Chondrocyte (in vitro differentiated cells): ENCODE measurements around the gene PRR18. TPM values are rescaled to one million over a fixed set of nuclear protein-coding genes. Genes with fewer than 3 reads are reported as not detected.

ENCODE experiments used
- DNase-seq: peaks from one replicate; pipeline ENCODE4 v3.0.0; 2021; ENCODE audit warnings: mixed read lengths, low spot score
- H3K27ac Mint-ChIP-seq: one replicate; pipeline ENCODE4 v1.8.0; 2021; ENCODE audit warnings: mild to moderate bottlenecking, moderate library complexity, mixed read lengths; ENCODE audit not compliant: unreplicated experiment
- H3K27me3 Mint-ChIP-seq: 2 replicates; pipeline ENCODE4 v1.8.0; 2021; ENCODE audit warnings: low read depth, mixed read lengths
- H3K36me3 Mint-ChIP-seq: 2 replicates; pipeline ENCODE4 v1.8.0; 2021; ENCODE audit warnings: low read depth, mixed read lengths
- H3K4me1 Mint-ChIP-seq: 2 replicates; pipeline ENCODE4 v1.8.0; 2021; ENCODE audit warnings: low read depth, mild to moderate bottlenecking, mixed read lengths
- H3K4me3 Mint-ChIP-seq: one replicate; pipeline ENCODE4 v1.8.0; 2021; ENCODE audit warnings: mild to moderate bottlenecking, moderate library complexity, mixed read lengths; ENCODE audit not compliant: unreplicated experiment
- H3K9me3 Mint-ChIP-seq: 2 replicates; pipeline ENCODE4 v1.8.0; 2021; ENCODE audit warnings: low read depth, mixed read lengths
- CTCF ChIP-seq: fragments of 200-600 bp; sonication (generic); IDR thresholded peaks from 2 replicates; pipeline ENCODE4 v1.5.0; 2021; ENCODE audit warnings: antibody characterized with exemption, mild to moderate bottlenecking, moderate library complexity
- total RNA-seq: library from RNA; stranded (reverse); gene quantifications from 3 replicates; pipeline ENCODE4 v1.2.1, GENCODE V29; 2021

Gene PRR18
- total RNA-seq, 1 donor from 2014 or later, result 0.70 TPM

GRCh38 chr6:166313255-166314070 lies 5.3 kb upstream of the PRR18 start:
- no peak for DNase-seq
- Mint-ChIP-seq H3K4me1 (peaks cover 9% of the 10 kb centered on the region), H3K9me3 (no peaks in the 10 kb centered on the region), H3K36me3 (no peaks in the 10 kb centered on the region), H3K27me3 (peaks cover 15% of the 10 kb centered on the region), H3K27ac (no peak overlapping the region), H3K4me3 (no peak overlapping the region)
- peak; percentile 85 for TF ChIP-seq CTCF

- TF ChIP-seq CTCF, result no peak
- Mint-ChIP-seq H3K4me1 (peaks cover 8% of the 10 kb centered on the region), H3K27ac (no peak overlapping the region), H3K27me3 (peaks cover 15% of the 10 kb centered on the region), H3K9me3 (no peaks in the 10 kb centered on the region), H3K36me3 (no peaks in the 10 kb centered on the region), H3K4me3 (no peak overlapping the region)
- no peak for DNase-seq
Observed at GRCh38 chr6:166312832-166313231, 4.6 kb upstream of the PRR18 start.

- Mint-ChIP-seq H3K27ac (no peak overlapping the region), H3K36me3 (no peaks in the 10 kb centered on the region), H3K27me3 (peaks cover 23% of the 10 kb centered on the region), H3K9me3 (no peaks in the 10 kb centered on the region), H3K4me1 (peaks cover 8% of the 10 kb centered on the region), H3K4me3 (no peak overlapping the region)
- no peak for DNase-seq
- TF ChIP-seq CTCF, result no peak
Observed at GRCh38 chr6:166310634-166311033, 2.4 kb upstream of the PRR18 start.

GRCh38 chr6:166309977-166310376 lies 1.8 kb upstream of the PRR18 start:
- H3K27ac Mint-ChIP-seq, result no peak overlapping the region
- no peaks in the 10 kb centered on the region for H3K9me3 Mint-ChIP-seq
- H3K4me3 Mint-ChIP-seq, result no peak overlapping the region
- H3K36me3 Mint-ChIP-seq, result no peaks in the 10 kb centered on the region
- TF ChIP-seq CTCF, result no peak
- H3K27me3 Mint-ChIP-seq, result peaks cover 26% of the 10 kb centered on the region
- no peak for DNase-seq
- H3K4me1 Mint-ChIP-seq, result peaks cover 8% of the 10 kb centered on the region

- H3K27ac Mint-ChIP-seq, result no peak overlapping the region
- H3K9me3 Mint-ChIP-seq, result no peaks in the 10 kb centered on the region
- peak overlapping the region; percentile 55 for H3K4me3 Mint-ChIP-seq
- DNase-seq, result no peak
- no peaks in the 10 kb centered on the region for H3K36me3 Mint-ChIP-seq
- no peak for TF ChIP-seq CTCF
- H3K27me3 Mint-ChIP-seq, result peaks cover 26% of the 10 kb centered on the region
- peaks cover 8% of the 10 kb centered on the region for H3K4me1 Mint-ChIP-seq
Observed at GRCh38 chr6:166308769-166309589, 787 bp upstream of the PRR18 start.
